Colonic mucosa (tissue), 4 donors: ENCODE measurements around the gene SULT6B1. TPM values are rescaled to one million over a fixed set of nuclear protein-coding genes. Genes with fewer than 3 reads are reported as not detected.

Source experiments
- DNase-seq: peaks from one replicate; pipeline ENCODE4 v3.0.0-alpha.2; 2020
- H3K27ac ChIP-seq: fragments of 200-600 bp; one replicate; pipeline ENCODE4 v1.8.0; 2021
- H3K27me3 ChIP-seq: fragments of 200-600 bp; one replicate; pipeline ENCODE4 v1.8.0; 2021
- H3K36me3 ChIP-seq: fragments of 200-600 bp; one replicate; pipeline ENCODE4 v1.8.0; 2021
- H3K4me1 ChIP-seq: fragments of 200-600 bp; one replicate; pipeline ENCODE4 v1.8.0; 2021; ENCODE audit warnings: mild to moderate bottlenecking
- H3K4me3 ChIP-seq: fragments of 200-600 bp; one replicate; pipeline ENCODE4 v1.8.0; 2021
- H3K9ac ChIP-seq, 2 donors: one replicate each; pipeline ENCODE4 v1.7.0; 2013; ENCODE audit warnings: control low read depth in 2 of 2, low read depth in 2 of 2, low read length in 2 of 2
- H3K9me3 ChIP-seq: fragments of 200-600 bp; one replicate; pipeline ENCODE4 v1.8.0; 2021
- intact Hi-C: fragments of 100-400 bp; cut with DNase I; formaldehyde crosslinking; loops from one replicate; pipeline ENCODE4 v1.14.1; 2022
- total RNA-seq, 2 donors: library from RNA; stranded (reverse); fragmentation: NEBNext Ultra II Directional in 1 of 2; extraction: Animal tissue kit (Norgen Biotek cat#: 25700) in 1 of 2; gene quantifications; one replicate each; pipeline ENCODE4 v1.2.1, GENCODE V29; 2021
- TF ChIP-seq, protein P1 (sequence below): fragments of 200-600 bp; IDR thresholded peaks from one replicate; pipeline ENCODE4 v1.8.0; 2022; ENCODE audit warnings: antibody characterized with exemption, mild to moderate bottlenecking
- donor health status: healthy.
- donor health status: DM: no; HTN: no; CAD: no.
- donor health status: DM: no; HTN: no; CAD: no.

Gene SULT6B1
- total RNA-seq, 2 donors from 2014 or later = not detected

DNA sequence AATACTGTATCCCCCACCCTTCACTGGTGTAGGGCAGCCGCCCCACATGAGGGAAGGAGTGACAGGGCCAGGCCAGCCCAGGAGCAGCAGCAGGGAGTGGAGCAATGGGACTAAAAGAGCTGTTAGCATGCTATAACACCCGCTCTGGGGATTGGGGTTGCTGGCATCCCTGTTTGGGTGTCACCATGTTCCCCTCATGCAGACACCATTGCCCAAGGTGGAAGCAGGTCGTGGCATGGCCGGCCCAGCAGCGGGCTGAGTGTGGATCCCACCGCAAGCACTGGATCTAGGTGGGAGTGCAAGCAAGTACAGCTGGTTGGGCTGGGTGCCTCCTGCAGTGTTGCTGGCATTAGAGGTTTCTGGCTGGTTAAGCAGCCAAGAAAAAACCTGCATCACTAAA, 3.3 kb upstream of the SULT6B1 start:
- Histone ChIP-seq H3K4me3 (no peak overlapping the region), H3K4me1 (no peaks in the 10 kb centered on the region), H3K9me3 (no peaks in the 10 kb centered on the region), H3K27ac (no peak overlapping the region), H3K27me3 (no peaks in the 10 kb centered on the region), H3K36me3 (no peaks in the 10 kb centered on the region), H3K9ac (no peak overlapping the region)
- TF ChIP-seq, protein P1, sequence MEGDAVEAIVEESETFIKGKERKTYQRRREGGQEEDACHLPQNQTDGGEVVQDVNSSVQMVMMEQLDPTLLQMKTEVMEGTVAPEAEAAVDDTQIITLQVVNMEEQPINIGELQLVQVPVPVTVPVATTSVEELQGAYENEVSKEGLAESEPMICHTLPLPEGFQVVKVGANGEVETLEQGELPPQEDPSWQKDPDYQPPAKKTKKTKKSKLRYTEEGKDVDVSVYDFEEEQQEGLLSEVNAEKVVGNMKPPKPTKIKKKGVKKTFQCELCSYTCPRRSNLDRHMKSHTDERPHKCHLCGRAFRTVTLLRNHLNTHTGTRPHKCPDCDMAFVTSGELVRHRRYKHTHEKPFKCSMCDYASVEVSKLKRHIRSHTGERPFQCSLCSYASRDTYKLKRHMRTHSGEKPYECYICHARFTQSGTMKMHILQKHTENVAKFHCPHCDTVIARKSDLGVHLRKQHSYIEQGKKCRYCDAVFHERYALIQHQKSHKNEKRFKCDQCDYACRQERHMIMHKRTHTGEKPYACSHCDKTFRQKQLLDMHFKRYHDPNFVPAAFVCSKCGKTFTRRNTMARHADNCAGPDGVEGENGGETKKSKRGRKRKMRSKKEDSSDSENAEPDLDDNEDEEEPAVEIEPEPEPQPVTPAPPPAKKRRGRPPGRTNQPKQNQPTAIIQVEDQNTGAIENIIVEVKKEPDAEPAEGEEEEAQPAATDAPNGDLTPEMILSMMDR = no peak
- DNase-seq = no peak
- intact Hi-C loops = no loop called here

GRCh38 chr2:37191253-37191652, 2.8 kb upstream of the SULT6B1 start:
- Histone ChIP-seq H3K9me3 (no peaks in the 10 kb centered on the region), H3K27me3 (no peaks in the 10 kb centered on the region), H3K27ac (no peak overlapping the region), H3K36me3 (no peaks in the 10 kb centered on the region), H3K9ac (no peak overlapping the region), H3K4me3 (no peak overlapping the region), H3K4me1 (no peaks in the 10 kb centered on the region)
- TF ChIP-seq, protein P1 = no peak
- intact Hi-C loops = no loop called here
- no peak for DNase-seq

DNA sequence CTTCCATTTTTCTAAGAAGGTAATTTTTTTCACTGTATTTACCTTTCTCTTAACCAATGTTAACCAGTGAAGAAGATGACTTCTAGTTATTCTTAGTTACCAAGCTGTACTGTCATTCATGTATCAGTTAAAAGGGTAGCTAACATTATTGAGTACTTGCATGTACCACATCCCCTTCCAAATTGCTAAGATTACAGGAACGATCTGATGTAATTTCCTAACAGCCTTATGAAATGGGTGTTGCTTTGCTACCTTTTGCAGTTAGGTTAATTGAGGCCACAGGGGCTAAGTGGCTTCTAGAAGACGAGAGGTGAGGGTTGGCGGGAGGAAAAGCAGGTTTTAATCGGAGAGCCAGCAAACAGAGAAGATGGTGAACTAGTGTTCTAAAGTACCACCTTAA, 1.8 kb upstream of the SULT6B1 start:
- H3K27ac ChIP-seq = no peak overlapping the region
- H3K4me3 ChIP-seq = no peak overlapping the region
- no peak for DNase-seq
- H3K36me3 ChIP-seq = no peaks in the 10 kb centered on the region
- TF ChIP-seq, protein P1 = no peak
- H3K4me1 ChIP-seq = no peaks in the 10 kb centered on the region
- no peak overlapping the region for H3K9ac ChIP-seq
- no peaks in the 10 kb centered on the region for H3K9me3 ChIP-seq
- intact Hi-C loops = no loop called here
- H3K27me3 ChIP-seq = no peaks in the 10 kb centered on the region

DNA sequence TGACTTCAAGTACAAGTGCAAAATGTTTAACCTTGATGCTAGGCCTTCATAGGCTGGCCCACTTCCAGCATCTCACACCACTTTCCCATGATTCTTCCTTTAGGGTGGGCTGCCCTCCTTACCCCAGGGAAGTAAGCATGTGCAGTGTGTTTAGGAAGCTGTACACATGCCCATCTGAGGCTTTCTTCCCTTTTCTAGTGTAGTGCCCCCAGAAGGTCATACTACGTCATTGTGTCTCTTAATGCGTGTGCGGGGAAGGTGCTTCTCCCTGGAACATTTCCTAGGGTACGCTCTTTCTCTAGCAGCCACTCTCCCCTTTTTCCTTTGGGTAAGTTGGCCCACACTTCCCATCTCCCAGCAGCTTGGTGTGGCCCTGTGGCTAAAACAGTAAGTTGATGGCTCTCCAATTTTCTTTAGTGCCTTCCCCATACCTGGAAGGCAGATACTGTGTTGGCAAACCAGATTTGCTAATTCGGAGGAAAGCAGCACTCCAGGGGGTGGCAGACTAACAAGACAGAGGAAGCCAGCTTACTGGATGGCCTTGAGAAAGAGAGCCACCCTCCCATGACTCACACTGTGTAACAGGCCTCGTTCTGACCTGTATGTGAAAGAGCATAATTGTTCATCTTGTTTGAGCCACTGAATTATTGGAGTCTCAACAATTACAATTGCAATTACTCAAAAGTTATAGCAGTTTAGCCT, 1.1 kb upstream of the SULT6B1 start:
- TF ChIP-seq, protein P1 = no peak
- Histone ChIP-seq H3K27me3 (no peaks in the 10 kb centered on the region), H3K27ac (no peak overlapping the region), H3K9me3 (no peaks in the 10 kb centered on the region), H3K36me3 (no peaks in the 10 kb centered on the region), H3K4me1 (no peaks in the 10 kb centered on the region), H3K4me3 (no peak overlapping the region), H3K9ac (no peak overlapping the region)
- DNase-seq = no peak
- intact Hi-C loops = no loop called here

DNA sequence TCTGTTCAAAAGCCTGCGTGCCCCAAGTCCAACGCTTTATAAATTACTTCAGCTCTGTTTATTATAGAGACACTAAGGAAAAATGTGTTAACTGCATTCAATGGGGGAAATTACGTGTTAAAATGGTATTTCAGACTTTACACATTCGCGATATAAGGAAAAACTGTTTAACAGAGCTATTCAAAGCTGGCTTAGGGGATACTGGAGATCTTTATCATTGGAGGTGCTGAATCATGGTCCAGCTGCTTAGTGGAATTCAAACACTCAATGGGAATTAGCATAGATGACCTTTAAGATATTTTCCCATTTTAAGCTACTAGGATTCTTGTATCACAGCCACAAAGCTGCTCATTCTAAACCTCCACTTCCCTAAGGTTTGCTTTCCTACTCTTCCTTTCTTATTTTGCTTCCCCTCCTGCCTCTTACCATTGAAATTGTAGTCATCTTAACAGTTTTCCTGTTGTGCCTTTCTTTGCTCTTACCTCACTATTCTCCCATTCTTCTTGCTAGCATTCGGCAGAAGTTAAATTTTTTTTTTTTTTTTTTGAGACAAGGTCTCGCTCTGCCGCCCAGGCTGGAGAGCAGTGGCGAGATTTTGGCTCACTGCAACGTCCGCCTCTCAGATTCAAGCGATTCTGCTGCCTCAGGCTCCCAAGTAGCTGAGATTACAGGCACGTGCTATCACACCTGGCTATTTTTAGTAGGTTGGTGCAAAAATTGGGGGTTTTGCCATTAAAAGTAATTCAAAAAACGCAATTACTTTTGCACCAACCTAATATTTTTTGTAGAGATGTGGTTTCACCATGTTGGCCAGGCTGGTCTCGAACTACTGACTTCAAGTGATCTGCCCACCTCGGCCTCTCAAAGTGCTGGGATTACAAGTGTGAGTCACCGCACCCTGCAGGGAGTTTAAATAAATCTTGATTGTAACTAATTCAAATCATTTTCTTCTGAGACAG, 6.5 kb downstream of the SULT6B1 start:
- Histone ChIP-seq H3K9ac (no peak overlapping the region), H3K9me3 (no peaks in the 10 kb centered on the region), H3K4me1 (no peaks in the 10 kb centered on the region), H3K4me3 (no peak overlapping the region), H3K27ac (no peak overlapping the region), H3K36me3 (no peaks in the 10 kb centered on the region), H3K27me3 (no peaks in the 10 kb centered on the region)
- intact Hi-C loops = no loop called here
- TF ChIP-seq, protein P1 = no peak
- no peak for DNase-seq
